Effector memory CD8-positive, alpha-beta T cell (primary cell): ENCODE data around the gene C12orf75.
"Not testable (repeated sequence)": the region's sequence is repeated elsewhere in the genome, so short reads cannot be mapped to it uniquely, and the experiment has no call there.

ENCODE experiments used
- ATAC-seq: fragments of 150-1000 bp; cut with Tn5 transposase; replicated peaks from 2 replicates; pipeline ENCODE4 v1.10.0; 2021; ENCODE audit warnings: mild to moderate bottlenecking, moderate library complexity
- DNase-seq, 3 experiments: peaks; one replicate each; pipeline ENCODE4 v3.0.0; 2021
- H3K27ac Mint-ChIP-seq, 2 donors: one replicate each; pipeline ENCODE4 v1.8.0; 2022; ENCODE audit warnings: mild to moderate bottlenecking in 2 of 2, mixed read lengths in 2 of 2, moderate library complexity in 2 of 2
- H3K27me3 Mint-ChIP-seq, 2 donors: one replicate each; pipeline ENCODE4 v1.8.0; 2022; ENCODE audit warnings: mixed read lengths in 2 of 2
- H3K36me3 Mint-ChIP-seq: one replicate; pipeline ENCODE4 v1.8.0; 2022; ENCODE audit warnings: mild to moderate bottlenecking, moderate library complexity, mixed read lengths; ENCODE audit not compliant: insufficient read depth
- H3K4me1 Mint-ChIP-seq, 2 donors: one replicate each; pipeline ENCODE4 v1.8.0; 2022; ENCODE audit warnings: low read depth in 2 of 2, mixed read lengths in 2 of 2
- H3K4me3 Mint-ChIP-seq, 2 donors: one replicate each; pipeline ENCODE4 v1.8.0; 2022; ENCODE audit warnings: mild to moderate bottlenecking in 2 of 2, mixed read lengths in 2 of 2, moderate library complexity in 2 of 2
- H3K9me3 Mint-ChIP-seq, 2 donors: one replicate each; pipeline ENCODE4 v1.8.0; 2022; ENCODE audit warnings: mixed read lengths in 2 of 2

Gene C12orf75

GRCh38 chr12:105332925-105333324 lies 2.4 kb downstream of the C12orf75 start:
- no peak for ATAC-seq
- H3K4me1 Mint-ChIP-seq = peaks cover 66 to 78% of the 10 kb centered on the region in 2 donors
- H3K9me3 Mint-ChIP-seq = no peaks in the 10 kb centered on the region
- no peak for DNase-seq
- peaks cover 14% of the 10 kb centered on the region for H3K36me3 Mint-ChIP-seq
- peak overlapping the region; percentile 86 to 97 for H3K27ac Mint-ChIP-seq
- no peaks in the 10 kb centered on the region for H3K27me3 Mint-ChIP-seq
- H3K4me3 Mint-ChIP-seq = peak overlapping the region; percentile 84 to 87

GRCh38 chr12:105334001-105334400 lies 3.5 kb downstream of the C12orf75 start:
- DNase-seq (no peak), ATAC-seq (no peak)
- Mint-ChIP-seq H3K4me1 (peaks cover 64 to 75% of the 10 kb centered on the region in 2 donors), H3K36me3 (peaks cover 19% of the 10 kb centered on the region), H3K27ac (peak overlapping the region in 1 of 2 donors; percentile 97), H3K9me3 (no peaks in the 10 kb centered on the region), H3K4me3 (peak overlapping the region; percentile 14 to 84), H3K27me3 (no peaks in the 10 kb centered on the region)

DNA sequence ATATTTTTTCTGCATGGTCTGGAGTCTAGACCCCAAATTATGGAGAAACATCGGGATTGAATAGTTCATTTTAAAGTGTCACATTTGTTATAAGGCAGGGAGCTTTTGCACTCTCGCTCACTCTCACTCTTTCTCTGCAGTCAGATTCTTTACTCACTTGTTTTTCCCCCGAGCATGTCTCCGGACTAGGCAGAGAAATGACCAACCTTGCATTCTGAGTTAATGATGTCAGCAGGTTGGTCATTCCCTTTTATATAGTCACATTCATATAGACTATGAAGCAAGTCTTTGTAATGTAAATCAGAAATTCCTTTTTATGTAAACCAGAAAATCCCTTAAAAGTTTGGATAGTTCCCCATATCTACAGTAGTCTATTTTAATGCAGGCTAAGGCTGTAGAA lies 4.1 kb downstream of the C12orf75 start:
- Mint-ChIP-seq H3K27me3 (no peaks in the 10 kb centered on the region), H3K4me3 (peak overlapping the region; percentile 14 to 84), H3K36me3 (peaks cover 19% of the 10 kb centered on the region), H3K9me3 (no peaks in the 10 kb centered on the region), H3K27ac (peak overlapping the region in 1 of 2 donors; percentile 97), H3K4me1 (peaks cover 64 to 72% of the 10 kb centered on the region in 2 donors)
- no peak for DNase-seq
- ATAC-seq = no peak

- H3K27ac Mint-ChIP-seq = peak overlapping the region; percentile 41 to 97
- peak overlapping the region; percentile 17 to 42 for H3K4me3 Mint-ChIP-seq
- no peaks in the 10 kb centered on the region for H3K27me3 Mint-ChIP-seq
- ATAC-seq (no peak), DNase-seq (no peak)
- peaks cover 24% of the 10 kb centered on the region for H3K36me3 Mint-ChIP-seq
- H3K4me1 Mint-ChIP-seq = peaks cover 60 to 65% of the 10 kb centered on the region in 2 donors
- peaks cover 3 to 6% of the 10 kb centered on the region in 2 donors for H3K9me3 Mint-ChIP-seq
Observed at GRCh38 chr12:105335856-105336255, 5.4 kb downstream of the C12orf75 start.

DNA sequence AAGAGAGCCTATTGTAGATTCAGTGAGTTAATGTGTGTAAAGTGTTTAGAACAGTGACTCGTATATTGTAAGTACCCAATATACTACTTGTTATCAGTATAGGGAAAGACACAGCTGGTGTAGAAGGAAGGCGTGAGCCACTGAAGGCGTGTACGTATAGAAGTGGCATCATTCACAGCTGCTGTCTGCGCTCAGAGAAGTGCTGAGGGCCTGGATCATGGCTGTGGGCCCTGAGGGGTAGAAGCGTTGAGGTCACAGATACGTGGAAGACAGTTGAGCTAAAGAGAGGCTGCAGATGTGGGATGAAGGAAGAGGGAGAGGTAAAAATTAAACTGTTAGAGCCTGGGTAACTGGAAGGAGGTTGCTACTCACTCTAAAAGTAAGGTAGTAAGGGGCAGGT lies 5.9 kb downstream of the C12orf75 start:
- peak overlapping the region; percentile 41 to 97 for H3K27ac Mint-ChIP-seq
- no peaks in the 10 kb centered on the region for H3K27me3 Mint-ChIP-seq
- DNase-seq = no peak
- ATAC-seq = no peak
- H3K9me3 Mint-ChIP-seq = peaks cover 3 to 7% of the 10 kb centered on the region in 2 donors
- H3K4me3 Mint-ChIP-seq = peak overlapping the region in 1 of 2 donors; percentile 42
- peaks cover 61 to 67% of the 10 kb centered on the region in 2 donors for H3K4me1 Mint-ChIP-seq
- peaks cover 20% of the 10 kb centered on the region for H3K36me3 Mint-ChIP-seq

GRCh38 chr12:105337391-105337790 lies 6.9 kb downstream of the C12orf75 start:
- no peak for DNase-seq
- peak overlapping the region in 1 of 2 donors; percentile 11 for H3K4me3 Mint-ChIP-seq
- peak overlapping the region; percentile 41 to 71 for H3K27ac Mint-ChIP-seq
- peaks cover 14% of the 10 kb centered on the region for H3K36me3 Mint-ChIP-seq
- ATAC-seq = no peak
- peaks cover 3 to 7% of the 10 kb centered on the region in 2 donors for H3K9me3 Mint-ChIP-seq
- H3K4me1 Mint-ChIP-seq = peaks cover 51 to 68% of the 10 kb centered on the region in 2 donors
- no peaks in the 10 kb centered on the region for H3K27me3 Mint-ChIP-seq

- H3K36me3 Mint-ChIP-seq = peaks cover 14% of the 10 kb centered on the region
- peaks cover 3 to 7% of the 10 kb centered on the region in 2 donors for H3K9me3 Mint-ChIP-seq
- DNase-seq (no peak), ATAC-seq (no peak)
- no peak overlapping the region for H3K4me3 Mint-ChIP-seq
- no peak overlapping the region for H3K27ac Mint-ChIP-seq
- peaks cover 44 to 62% of the 10 kb centered on the region in 2 donors for H3K4me1 Mint-ChIP-seq
- H3K27me3 Mint-ChIP-seq = no peaks in the 10 kb centered on the region
Observed at GRCh38 chr12:105338966-105339365, 8.5 kb downstream of the C12orf75 start.

DNA sequence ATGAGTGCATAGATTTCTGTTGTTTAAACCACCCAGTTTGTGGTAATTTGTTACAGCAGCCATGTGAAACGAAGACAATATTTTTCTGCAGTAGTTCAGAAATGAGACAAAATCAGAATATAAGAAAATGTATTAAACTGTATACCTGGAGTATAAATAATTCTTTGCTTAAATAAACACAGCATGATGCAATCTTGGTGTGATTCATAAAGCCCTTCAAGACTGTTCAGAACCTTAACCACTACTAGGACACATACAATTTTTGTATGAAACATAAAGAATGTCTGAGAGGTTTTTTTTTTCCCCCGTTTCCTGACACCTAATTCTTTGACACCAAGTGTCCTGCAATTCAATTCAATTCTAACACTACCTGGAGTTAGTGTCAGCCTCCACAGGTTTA lies 10.5 kb downstream of the C12orf75 start:
- Mint-ChIP-seq H3K27me3 (no peaks in the 10 kb centered on the region), H3K4me3 (no peak overlapping the region), H3K9me3 (peaks cover 3 to 7% of the 10 kb centered on the region in 2 donors), H3K4me1 (peaks cover 31 to 43% of the 10 kb centered on the region in 2 donors), H3K36me3 (peaks cover 14% of the 10 kb centered on the region), H3K27ac (no peak overlapping the region)
- ATAC-seq = no peak
- DNase-seq = no peak

DNA sequence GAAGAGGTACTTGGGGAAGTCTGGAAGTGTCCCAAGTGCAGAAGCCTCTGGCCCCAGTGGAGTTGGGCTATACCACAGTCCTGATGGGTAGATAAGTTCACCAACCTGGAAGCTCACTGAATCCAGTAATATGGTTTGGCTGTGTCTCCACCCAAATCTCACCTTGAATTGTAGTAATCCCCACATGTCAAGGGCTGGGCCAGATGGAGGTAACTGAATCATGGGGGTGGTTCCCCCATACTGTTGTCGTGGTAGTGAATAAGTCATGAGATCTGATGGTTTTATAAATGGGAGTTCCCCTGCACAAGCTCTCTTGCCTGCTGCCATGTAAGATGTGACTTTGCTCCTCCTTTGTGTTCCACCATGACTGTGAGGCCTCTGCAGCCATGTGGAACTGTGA lies 11.1 kb downstream of the C12orf75 start:
- not testable (repeated sequence) for H3K9me3 Mint-ChIP-seq, ATAC-seq, H3K27me3 Mint-ChIP-seq, DNase-seq
- Mint-ChIP-seq H3K4me3 (peak overlapping the region in 1 of 2 donors; percentile 27), H3K36me3 (peaks cover 14% of the 10 kb centered on the region), H3K4me1 (peaks cover 25 to 43% of the 10 kb centered on the region in 2 donors), H3K27ac (peak overlapping the region in 1 of 2 donors; percentile 17)

- Mint-ChIP-seq H3K4me3 (no peak overlapping the region), H3K27me3 (no peaks in the 10 kb centered on the region), H3K27ac (peak overlapping the region; percentile 10 to 17)
Observed at GRCh38 chr12:105342464-105342863, 12.0 kb downstream of the C12orf75 start.

GRCh38 chr12:105343836-105344235 lies 13.3 kb downstream of the C12orf75 start:
- peak overlapping the region in 1 of 2 donors; percentile 16 for H3K27ac Mint-ChIP-seq

More at GRCh38 chr12:105342464-105342863, 12.0 kb downstream of the C12orf75 start:
- DNase-seq (no peak), ATAC-seq (no peak)
- H3K4me1 Mint-ChIP-seq = peaks cover 23 to 42% of the 10 kb centered on the region in 2 donors
- H3K9me3 Mint-ChIP-seq = peaks cover 3 to 7% of the 10 kb centered on the region in 2 donors
- peaks cover 14% of the 10 kb centered on the region for H3K36me3 Mint-ChIP-seq

GRCh38 chr12:105347499-105347898 lies 17.0 kb downstream of the C12orf75 start:
- no peak for DNase-seq
- H3K9me3 Mint-ChIP-seq = no peaks in the 10 kb centered on the region
- H3K36me3 Mint-ChIP-seq = peaks cover 2% of the 10 kb centered on the region
- peak overlapping the region in 1 of 2 donors; percentile 88 for H3K27ac Mint-ChIP-seq
- H3K4me1 Mint-ChIP-seq = peaks cover 35 to 55% of the 10 kb centered on the region in 2 donors
- H3K27me3 Mint-ChIP-seq = no peaks in the 10 kb centered on the region
- no peak for ATAC-seq
- H3K4me3 Mint-ChIP-seq = no peak overlapping the region

More at GRCh38 chr12:105343836-105344235, 13.3 kb downstream of the C12orf75 start:
- DNase-seq (no peak), ATAC-seq (no peak)
- Mint-ChIP-seq H3K9me3 (peaks cover 3 to 7% of the 10 kb centered on the region in 2 donors), H3K27me3 (no peaks in the 10 kb centered on the region), H3K4me3 (no peak overlapping the region), H3K4me1 (peaks cover 21 to 40% of the 10 kb centered on the region in 2 donors), H3K36me3 (peaks cover 8% of the 10 kb centered on the region)

GRCh38 chr12:105348142-105348541 lies 17.7 kb downstream of the C12orf75 start:
- ATAC-seq (no peak), DNase-seq (no peak)
- Mint-ChIP-seq H3K27ac (peak overlapping the region; percentile 27 to 54), H3K36me3 (peaks cover 2% of the 10 kb centered on the region), H3K4me3 (no peak overlapping the region), H3K27me3 (no peaks in the 10 kb centered on the region), H3K9me3 (no peaks in the 10 kb centered on the region), H3K4me1 (peaks cover 31 to 50% of the 10 kb centered on the region in 2 donors)

DNA sequence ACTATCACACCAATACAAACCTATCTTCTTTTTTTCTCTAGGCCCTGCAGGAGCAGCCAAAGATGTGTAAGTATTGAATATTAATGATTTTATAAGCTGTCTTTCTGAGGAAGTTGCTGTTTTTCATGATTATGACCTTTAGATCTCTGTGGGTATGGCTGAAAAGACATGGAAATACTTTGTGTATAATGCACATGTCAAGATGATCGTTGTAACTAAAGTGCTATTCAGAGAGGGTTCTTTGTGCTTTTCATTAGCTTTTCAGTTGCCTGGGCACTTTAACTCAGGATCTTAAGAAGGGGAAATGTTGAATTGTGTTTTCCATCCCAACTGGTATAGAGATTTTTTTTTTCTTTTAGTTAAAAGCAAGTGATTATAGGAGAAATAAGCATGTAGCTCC lies 18.1 kb downstream of the C12orf75 start:
- peaks cover 2% of the 10 kb centered on the region for H3K36me3 Mint-ChIP-seq
- H3K4me1 Mint-ChIP-seq = peaks cover 32 to 49% of the 10 kb centered on the region in 2 donors
- ATAC-seq = no peak
- H3K9me3 Mint-ChIP-seq = no peaks in the 10 kb centered on the region
- DNase-seq = no peak
- H3K27me3 Mint-ChIP-seq = no peaks in the 10 kb centered on the region
- peak overlapping the region; percentile 27 to 54 for H3K27ac Mint-ChIP-seq
- no peak overlapping the region for H3K4me3 Mint-ChIP-seq
